ENCODE results near the gene CYB5A.
A peak's percentile ranks its signal among the peaks of the same experiment; 100 is the strongest.
"Not testable (repeated sequence)": the region's sequence is repeated elsewhere in the genome, so short reads cannot be mapped to it uniquely, and the experiment has no call there.

CYB5A gene, protein sequence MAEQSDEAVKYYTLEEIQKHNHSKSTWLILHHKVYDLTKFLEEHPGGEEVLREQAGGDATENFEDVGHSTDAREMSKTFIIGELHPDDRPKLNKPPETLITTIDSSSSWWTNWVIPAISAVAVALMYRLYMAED

GRCh38 chr18:74291771-74292540, at the start of gene CYB5A:
CYB5A (minus strand) TSS chr18:74291963; CDS start chr18:74291875, 88 bp downstream.
- peak; percentile 84 to 99 (median 98) for DNase-seq

GRCh38 chr18:74337912-74338309, 46.1 kb upstream of the CYB5A start:
- DNase-seq = no peak

GRCh38 chr18:74337155-74337911, 45.6 kb upstream of the CYB5A start:
- no peak for DNase-seq

GRCh38 chr18:74336656-74337055, 44.9 kb upstream of the CYB5A start:
- no peak for DNase-seq

- no peak for DNase-seq
Measured at GRCh38 chr18:74334242-74334893, 42.6 kb upstream of the CYB5A start.

DNA sequence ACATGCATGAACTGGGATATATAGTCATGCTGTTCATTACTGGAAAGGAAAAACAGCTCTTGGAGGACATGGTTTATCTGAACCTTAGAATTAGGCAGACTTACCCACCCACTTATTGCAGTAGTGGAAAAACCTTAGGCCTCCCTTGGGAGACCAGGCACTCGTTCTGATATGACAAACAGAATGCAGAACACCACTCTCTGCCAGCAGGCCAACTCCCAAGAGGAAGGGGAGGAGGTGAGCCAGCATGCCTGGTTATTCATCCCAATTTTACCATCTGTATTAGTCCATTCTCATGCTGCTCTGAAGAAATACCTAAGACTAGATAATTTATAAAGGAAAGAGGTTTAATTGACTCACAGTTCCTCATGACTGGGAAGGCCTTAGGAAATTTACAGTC, 41.3 kb upstream of the CYB5A start:
- no peak for DNase-seq

DNA sequence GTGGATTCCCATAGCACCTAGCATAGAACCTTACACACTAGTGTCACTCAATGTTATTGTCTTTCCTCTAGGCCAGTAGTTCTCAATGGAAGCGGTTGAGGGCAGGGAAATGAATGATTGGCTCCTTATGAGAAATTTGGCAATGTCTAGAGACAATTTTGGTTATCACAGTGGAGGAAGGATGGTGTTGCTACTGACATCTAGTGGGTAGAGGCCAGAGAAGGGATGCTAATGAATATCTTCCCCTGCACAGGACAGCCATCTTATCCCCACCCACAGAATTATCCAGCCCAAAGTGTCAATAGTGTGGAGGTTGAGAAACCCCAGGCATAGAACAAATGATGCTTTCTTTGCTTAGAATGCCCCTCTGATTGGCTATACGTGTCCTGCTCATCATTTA, 39.6 kb upstream of the CYB5A start:
- peak in 2 of 51 donors; percentile 0 to 3 for DNase-seq

- DNase-seq = no peak
Measured at GRCh38 chr18:74329688-74330205, 38.0 kb upstream of the CYB5A start.

GRCh38 chr18:74328206-74328605, 36.4 kb upstream of the CYB5A start:
- DNase-seq = no peak

DNA sequence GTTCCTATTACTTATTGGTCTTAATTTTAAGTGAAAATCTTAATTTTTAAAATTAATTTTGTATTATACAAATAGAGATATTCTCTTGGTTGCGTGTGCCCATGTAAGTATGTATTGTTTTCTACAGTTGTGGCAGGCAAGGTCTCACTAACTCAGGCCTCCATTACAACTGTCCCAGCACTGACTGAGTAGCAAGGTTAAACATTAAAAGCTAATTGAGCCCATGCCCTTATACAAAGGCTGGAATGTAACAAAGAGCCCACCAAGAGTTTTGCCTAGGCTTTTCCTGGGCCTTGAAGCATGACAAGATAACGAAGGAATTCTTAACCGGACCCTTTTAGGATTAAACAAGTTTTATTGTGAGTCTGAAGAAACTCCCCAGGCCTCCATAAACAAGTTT, 35.0 kb upstream of the CYB5A start:
- not testable (repeated sequence) for DNase-seq

GRCh38 chr18:74326231-74326630, 34.5 kb upstream of the CYB5A start:
- no peak for DNase-seq

DNA sequence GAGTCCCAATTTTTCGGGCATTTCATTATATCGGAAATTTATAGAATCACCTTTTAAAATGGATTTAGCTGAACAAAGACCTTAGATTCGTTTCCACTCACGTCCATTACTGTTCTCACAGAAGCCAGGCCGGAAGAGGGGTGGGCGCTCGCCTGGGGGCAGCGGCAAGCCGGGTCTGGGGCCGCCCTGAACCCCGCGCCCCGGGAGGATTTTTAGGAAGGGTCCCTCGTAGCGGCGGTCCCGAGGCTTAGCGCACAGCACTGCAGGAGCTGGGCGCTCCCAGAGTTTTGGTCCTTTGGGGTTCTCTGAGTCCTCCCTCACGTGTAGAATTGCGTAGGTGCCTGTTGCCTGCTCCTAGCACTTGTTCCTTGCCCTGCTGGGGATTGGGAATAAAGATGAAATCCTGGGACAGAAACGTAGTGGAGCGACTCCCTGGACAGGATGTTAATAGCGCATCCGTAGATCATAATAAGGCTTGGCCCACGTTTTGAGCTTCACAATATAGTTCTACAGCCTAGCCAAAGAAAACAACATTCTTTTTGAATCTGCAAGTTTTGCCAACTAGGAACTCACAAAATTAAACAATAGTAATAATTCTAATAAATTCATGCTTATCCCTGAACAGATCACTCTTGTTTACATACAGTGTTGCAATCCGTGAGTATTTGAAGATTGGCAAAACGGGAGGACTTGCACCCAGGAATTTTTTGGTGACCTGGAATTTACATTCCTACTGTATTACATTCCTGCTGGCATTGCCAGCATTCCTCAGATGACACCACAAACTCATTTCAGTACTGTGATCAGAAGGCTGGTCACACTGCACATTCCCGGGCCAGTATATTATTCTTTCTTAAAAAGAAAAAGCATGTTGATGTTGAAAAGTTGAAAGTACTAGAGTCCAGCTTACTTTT, 24.8 kb upstream of the CYB5A start:
- no peak for DNase-seq

DNA sequence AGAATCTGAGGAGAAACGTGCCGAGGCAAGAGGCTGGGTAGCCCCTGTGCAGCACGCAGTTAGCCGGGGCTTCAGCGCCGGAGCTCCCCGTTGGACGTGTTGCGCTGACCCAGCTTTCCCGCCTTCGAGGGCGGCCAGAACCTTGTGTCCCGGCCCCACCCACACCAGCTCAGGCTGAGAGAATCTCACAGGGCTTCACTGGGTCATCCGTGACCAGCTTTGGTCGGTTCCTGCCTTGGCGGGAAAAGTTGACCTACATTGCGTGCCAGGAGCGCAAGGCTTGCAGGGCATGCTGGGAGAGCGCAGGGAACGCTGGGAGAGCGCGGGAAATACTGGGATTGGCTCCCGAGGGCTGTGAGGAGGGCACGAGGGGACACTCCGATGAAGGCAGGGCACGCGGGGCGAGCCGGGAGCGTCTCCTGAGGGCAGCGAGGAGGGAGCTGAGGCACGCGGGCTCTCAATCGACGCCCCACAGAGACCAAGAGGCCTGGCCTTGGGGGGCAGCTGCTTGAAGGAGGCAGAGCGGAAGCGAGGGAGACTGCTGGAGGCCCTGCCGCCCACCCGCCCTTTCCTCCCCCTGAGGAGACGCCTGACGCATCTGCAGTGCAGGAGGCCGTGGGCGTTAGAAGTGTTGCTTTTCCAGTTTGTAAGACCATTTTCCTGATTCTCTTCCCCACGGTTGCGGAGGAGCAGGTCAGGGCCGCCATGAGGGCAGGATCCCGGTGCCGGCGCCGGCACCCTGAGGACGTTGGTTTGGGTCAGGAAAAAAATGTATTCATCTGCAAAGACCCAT, 23.9 kb upstream of the CYB5A start, which contains the start of gene C18orf63:
C18orf63 (plus strand) TSS at position 376 of the 793 bp plus-strand sequence. CDS start 2,027 bp downstream, outside the sequence.
- no peak for DNase-seq

- DNase-seq = no peak
Measured at GRCh38 chr18:74314759-74315463, 23.1 kb upstream of the CYB5A start.

- no peak for DNase-seq
Measured at GRCh38 chr18:74311000-74311399, 19.2 kb upstream of the CYB5A start.

DNA sequence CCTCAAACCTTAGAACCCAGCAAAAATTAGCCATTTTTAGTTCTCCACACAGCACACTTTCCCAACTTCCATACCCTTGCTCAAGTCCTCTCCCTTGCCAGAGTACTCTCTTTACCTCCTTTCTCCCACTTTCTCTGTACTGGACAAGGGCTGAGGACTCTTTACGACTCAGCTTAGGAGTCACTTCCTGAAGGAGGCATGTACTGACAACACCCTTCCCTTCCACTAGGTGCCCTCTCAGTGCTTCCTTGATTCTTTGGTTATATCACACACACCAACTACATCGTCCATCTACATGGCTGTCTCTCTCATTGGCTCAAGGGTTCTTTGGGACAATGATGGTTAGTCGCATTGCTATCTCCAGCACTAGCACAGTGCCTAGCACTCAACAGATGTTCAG, 18.6 kb upstream of the CYB5A start:
- no peak for DNase-seq

DNA sequence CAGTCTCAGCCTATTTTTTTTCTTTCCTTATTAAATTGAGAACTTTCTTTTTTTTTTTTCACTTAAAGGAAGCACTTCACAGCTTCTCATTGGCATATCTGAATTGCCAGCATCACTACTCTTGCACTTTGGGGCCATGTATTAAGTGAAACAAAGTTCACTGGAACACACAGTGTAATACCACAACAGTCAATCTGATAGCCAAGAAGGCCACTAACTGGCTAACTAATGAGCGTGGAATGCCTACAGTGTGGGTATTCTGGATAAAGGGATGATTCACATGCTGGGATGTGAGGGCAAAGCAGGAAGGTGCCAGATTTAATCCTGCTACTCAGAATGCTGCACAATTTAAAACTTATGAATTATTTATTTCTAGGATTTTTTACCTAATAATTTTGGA, 12.2 kb upstream of the CYB5A start:
- DNase-seq = no peak

- no peak for DNase-seq
Measured at GRCh38 chr18:74303306-74303705, 11.5 kb upstream of the CYB5A start.

DNA sequence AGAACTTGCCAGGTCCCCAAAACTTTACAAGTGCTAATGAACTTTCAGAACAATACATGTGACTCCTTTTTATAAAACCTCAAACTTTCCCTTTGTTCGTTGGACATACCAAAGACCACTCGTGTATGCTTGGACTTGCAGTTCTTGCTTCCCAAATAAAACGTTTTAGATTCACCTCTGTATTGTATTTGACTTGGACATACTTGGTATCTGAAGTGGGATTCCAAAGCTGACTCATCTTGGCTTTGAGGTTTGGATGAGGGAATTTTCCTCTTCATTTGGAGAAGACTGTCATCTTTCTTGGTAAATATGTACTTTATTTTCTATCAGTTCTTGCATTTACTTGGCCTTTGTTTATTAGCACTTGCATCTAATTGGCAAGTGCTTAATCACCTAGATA, 8.0 kb upstream of the CYB5A start:
- DNase-seq = no peak
